ENCODE results near the gene MYH2. TPM values are rescaled to one million over a fixed set of nuclear protein-coding genes. Genes with fewer than 3 reads are reported as not detected.

Gene MYH2
- total RNA-seq, 5 donors from 2014 or later (not counting 1 experiment from before 2014, with no cell fraction given): not detected

GRCh38 chr17:10499950-10500349 lies 49.5 kb downstream of the MYH2 start:
- H3K9me3 ChIP-seq: no peaks in the 10 kb centered on the region
- Mint-ChIP-seq H3K27me3 (peaks cover 0 to 15% of the 10 kb centered on the region in 2 donors), H3K4me1 (no peaks in the 10 kb centered on the region), H3K9me3 (no peaks in the 10 kb centered on the region), H3K27ac (no peak overlapping the region), H3K36me3 (no peaks in the 10 kb centered on the region), H3K4me3 (no peak overlapping the region)
- CTCF ChIA-PET: no interaction called here
- no peak overlapping the region for H3K27ac ChIP-seq (ENCODE audit: low read length)
- no CpG with 5 or more reads among the region's 3 CpGs for WGBS (ENCODE audit: insufficient coverage)
- H3K4me3 ChIP-seq (ENCODE audit: control insufficient read depth in 1 of 2, extremely low read depth in 1 of 2, low read length in 1 of 2): no peak overlapping the region
- ATAC-seq (replicated peaks in 1 of 4): no peak
- H3K4me1 ChIP-seq (ENCODE audit: control insufficient read depth in 1 of 2, extremely low read depth in 1 of 2, insufficient read depth in 2 of 2, low read length in 2 of 2): no peaks in the 10 kb centered on the region
- no peak for DNase-seq
- POLR2A ChIA-PET: no interaction called here
- H3K27me3 ChIP-seq (replicated peaks in 1 of 2; ENCODE audit: control insufficient read depth in 2 of 2, extremely low read depth in 1 of 2, insufficient read depth in 2 of 2, low read length in 1 of 2): no peaks in the 10 kb centered on the region
- H3K36me3 ChIP-seq (ENCODE audit: control insufficient read depth in 2 of 2, extremely low read depth in 1 of 2, insufficient read depth in 1 of 2, low read length in 1 of 2): no peaks in the 10 kb centered on the region

DNA sequence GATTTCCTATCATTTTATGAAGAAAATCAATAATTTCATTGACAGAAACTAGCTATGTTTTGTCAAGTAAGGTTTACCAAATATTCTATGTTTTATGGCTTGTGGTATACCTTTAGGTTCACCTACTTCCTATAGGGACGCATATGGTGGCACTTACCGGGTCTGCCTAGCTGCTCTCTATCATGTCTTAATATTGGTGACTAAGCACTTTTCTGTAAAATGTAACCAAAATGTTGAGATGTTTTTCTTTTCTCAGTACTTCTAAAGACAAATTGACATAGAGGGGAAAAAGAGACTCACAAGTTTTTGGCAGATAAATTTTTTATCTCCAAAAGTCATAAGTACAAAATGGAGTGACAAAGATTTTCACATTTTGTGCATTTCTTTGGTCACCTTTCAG lies 57.5 kb downstream of the MYH2 start:
- POLR2A ChIA-PET: no interaction called here
- DNase-seq: no peak
- Mint-ChIP-seq H3K9me3 (peaks cover 22 to 32% (median 30%) of the 10 kb centered on the region in 3 donors), H3K36me3 (no peaks in the 10 kb centered on the region), H3K27ac (no peak overlapping the region), H3K4me1 (no peaks in the 10 kb centered on the region), H3K4me3 (no peak overlapping the region), H3K27me3 (peaks cover 6 to 7% of the 10 kb centered on the region in 2 donors)
- Histone ChIP-seq H3K27me3 (replicated peaks in 1 of 2; ENCODE audit: control insufficient read depth in 2 of 2, extremely low read depth in 1 of 2, insufficient read depth in 2 of 2, low read length in 1 of 2) (no peaks in the 10 kb centered on the region), H3K4me1 (ENCODE audit: control insufficient read depth in 1 of 2, extremely low read depth in 1 of 2, insufficient read depth in 2 of 2, low read length in 2 of 2) (no peaks in the 10 kb centered on the region), H3K27ac (ENCODE audit: low read length) (no peak overlapping the region), H3K9me3 (no peaks in the 10 kb centered on the region), H3K4me3 (ENCODE audit: control insufficient read depth in 1 of 2, extremely low read depth in 1 of 2, low read length in 1 of 2) (no peak overlapping the region), H3K36me3 (ENCODE audit: control insufficient read depth in 2 of 2, extremely low read depth in 1 of 2, insufficient read depth in 1 of 2, low read length in 1 of 2) (no peaks in the 10 kb centered on the region)
- no CpG with 5 or more reads among the region's 2 CpGs for WGBS (ENCODE audit: insufficient coverage)
- no peak for ATAC-seq (replicated peaks in 1 of 4)
- CTCF ChIA-PET: no interaction called here

DNA sequence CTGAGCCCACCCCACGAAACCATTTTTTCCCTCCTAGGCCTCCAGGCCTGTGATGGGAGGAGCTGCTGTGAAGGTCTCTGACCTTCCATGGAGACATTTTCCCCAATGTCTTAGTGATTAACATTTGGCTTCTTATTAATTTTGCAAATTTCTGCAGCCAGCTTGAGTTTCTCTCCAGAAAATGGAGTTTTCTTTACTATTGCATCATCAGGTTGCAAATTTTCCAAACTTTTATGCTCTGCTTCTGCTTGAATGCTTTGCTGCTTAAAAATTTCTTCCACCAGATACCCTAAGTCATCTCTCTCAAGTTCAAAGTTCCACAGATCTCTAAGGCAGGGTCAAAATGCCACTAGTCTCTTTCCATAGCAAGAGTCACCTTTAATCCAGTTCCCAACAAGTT lies 67.2 kb downstream of the MYH2 start:
- Mint-ChIP-seq H3K4me3 (no peak overlapping the region), H3K36me3 (no peaks in the 10 kb centered on the region), H3K27me3 (no peaks in the 10 kb centered on the region), H3K27ac (no peak overlapping the region), H3K9me3 (peaks cover 10 to 34% (median 29%) of the 10 kb centered on the region in 3 donors), H3K4me1 (no peaks in the 10 kb centered on the region)
- ChIA-PET POLR2A (no interaction called here), CTCF (no interaction called here)
- Histone ChIP-seq H3K4me1 (ENCODE audit: control insufficient read depth in 1 of 2, extremely low read depth in 1 of 2, insufficient read depth in 2 of 2, low read length in 2 of 2) (no peaks in the 10 kb centered on the region), H3K4me3 (ENCODE audit: control insufficient read depth in 1 of 2, extremely low read depth in 1 of 2, low read length in 1 of 2) (no peak overlapping the region), H3K36me3 (ENCODE audit: control insufficient read depth in 2 of 2, extremely low read depth in 1 of 2, insufficient read depth in 1 of 2, low read length in 1 of 2) (no peaks in the 10 kb centered on the region), H3K9me3 (no peaks in the 10 kb centered on the region), H3K27me3 (replicated peaks in 1 of 2; ENCODE audit: control insufficient read depth in 2 of 2, extremely low read depth in 1 of 2, insufficient read depth in 2 of 2, low read length in 1 of 2) (peaks cover 0 to 4% of the 10 kb centered on the region in 2 experiments), H3K27ac (ENCODE audit: low read length) (no peak overlapping the region)
- no peak for ATAC-seq (replicated peaks in 1 of 4)
- no CpG with 5 or more reads among the region's 1 CpG for WGBS (ENCODE audit: insufficient coverage)
- DNase-seq: no peak

DNA sequence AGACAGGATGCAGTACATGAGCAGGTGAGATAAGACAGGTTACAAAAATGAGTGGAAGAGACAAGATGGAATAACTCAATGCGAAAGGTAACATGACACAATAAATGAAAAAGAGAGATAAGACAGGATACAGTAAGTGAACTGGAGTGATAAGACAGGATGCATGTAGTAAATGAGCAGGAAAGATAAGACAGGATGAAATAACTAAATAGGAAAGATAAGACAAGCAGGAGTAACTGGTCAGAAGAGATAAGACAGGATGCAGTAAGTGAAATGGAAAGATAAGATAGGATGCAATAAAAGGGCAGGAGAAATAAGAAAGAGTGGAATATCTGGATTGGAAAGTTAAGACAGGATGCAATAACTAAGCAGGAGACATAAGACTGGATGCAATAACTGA lies 71.8 kb downstream of the MYH2 start:
- ChIA-PET POLR2A (no interaction called here), CTCF (no interaction called here)
- Histone ChIP-seq H3K36me3 (ENCODE audit: control insufficient read depth in 2 of 2, extremely low read depth in 1 of 2, insufficient read depth in 1 of 2, low read length in 1 of 2) (no peaks in the 10 kb centered on the region), H3K27ac (ENCODE audit: low read length) (no peak overlapping the region), H3K27me3 (replicated peaks in 1 of 2; ENCODE audit: control insufficient read depth in 2 of 2, extremely low read depth in 1 of 2, insufficient read depth in 2 of 2, low read length in 1 of 2) (peaks cover 0 to 4% of the 10 kb centered on the region in 2 experiments), H3K9me3 (no peaks in the 10 kb centered on the region), H3K4me3 (ENCODE audit: control insufficient read depth in 1 of 2, extremely low read depth in 1 of 2, low read length in 1 of 2) (no peak overlapping the region), H3K4me1 (ENCODE audit: control insufficient read depth in 1 of 2, extremely low read depth in 1 of 2, insufficient read depth in 2 of 2, low read length in 2 of 2) (no peaks in the 10 kb centered on the region)
- Mint-ChIP-seq H3K27me3 (no peaks in the 10 kb centered on the region), H3K4me1 (no peaks in the 10 kb centered on the region), H3K27ac (no peak overlapping the region), H3K9me3 (peaks cover 4 to 7% (median 4%) of the 10 kb centered on the region in 3 donors), H3K36me3 (no peaks in the 10 kb centered on the region), H3K4me3 (no peak overlapping the region)
- ATAC-seq (replicated peaks in 1 of 4) (no peak), DNase-seq (no peak)
- WGBS (ENCODE audit: insufficient coverage): 57% methylated on average over 1 of the region's 1 CpG

GRCh38 chr17:10474536-10474935 lies 74.9 kb downstream of the MYH2 start:
- no peak overlapping the region for H3K27ac Mint-ChIP-seq
- no peak overlapping the region for H3K4me3 Mint-ChIP-seq
- H3K4me1 Mint-ChIP-seq: no peaks in the 10 kb centered on the region
- H3K4me1 ChIP-seq (ENCODE audit: control insufficient read depth in 1 of 2, extremely low read depth in 1 of 2, insufficient read depth in 2 of 2, low read length in 2 of 2): no peaks in the 10 kb centered on the region
- no peaks in the 10 kb centered on the region for H3K36me3 ChIP-seq (ENCODE audit: control insufficient read depth in 2 of 2, extremely low read depth in 1 of 2, insufficient read depth in 1 of 2, low read length in 1 of 2)
- peaks cover 0 to 3% of the 10 kb centered on the region in 2 donors for H3K27me3 Mint-ChIP-seq
- H3K9me3 ChIP-seq: no peaks in the 10 kb centered on the region
- POLR2A ChIA-PET: no interaction called here
- no peaks in the 10 kb centered on the region for H3K27me3 ChIP-seq (replicated peaks in 1 of 2; ENCODE audit: control insufficient read depth in 2 of 2, extremely low read depth in 1 of 2, insufficient read depth in 2 of 2, low read length in 1 of 2)
- no peaks in the 10 kb centered on the region for H3K9me3 Mint-ChIP-seq
- H3K36me3 Mint-ChIP-seq: no peaks in the 10 kb centered on the region
- WGBS (ENCODE audit: insufficient coverage): no CpG with 5 or more reads among the region's 4 CpGs
- ATAC-seq (replicated peaks in 1 of 4) (no peak), DNase-seq (no peak)
- CTCF ChIA-PET: no interaction called here
- H3K4me3 ChIP-seq (ENCODE audit: control insufficient read depth in 1 of 2, extremely low read depth in 1 of 2, low read length in 1 of 2): no peak overlapping the region
- no peak overlapping the region for H3K27ac ChIP-seq (ENCODE audit: low read length)

DNA sequence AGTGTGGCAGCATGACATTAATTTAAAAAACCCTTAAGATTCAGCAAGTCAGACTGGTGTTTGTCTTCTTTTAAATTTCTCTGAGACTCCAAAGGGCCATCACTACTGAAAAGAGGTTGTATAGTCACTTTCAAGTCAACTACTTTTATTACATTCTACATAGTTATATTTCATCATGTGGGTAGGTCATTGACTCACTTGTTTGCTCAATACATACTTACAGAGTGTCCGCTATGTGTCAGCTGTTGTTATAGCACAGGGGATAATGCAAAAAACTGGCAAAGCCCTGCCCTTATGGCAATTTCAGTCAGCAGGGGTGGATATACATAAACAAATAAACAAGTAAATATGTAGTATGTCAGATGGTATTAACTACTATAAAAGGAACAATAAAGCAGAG lies 77.6 kb downstream of the MYH2 start:
- no peak overlapping the region for H3K4me3 ChIP-seq (ENCODE audit: control insufficient read depth in 1 of 2, extremely low read depth in 1 of 2, low read length in 1 of 2)
- H3K27ac Mint-ChIP-seq: no peak overlapping the region
- no peaks in the 10 kb centered on the region for H3K36me3 Mint-ChIP-seq
- H3K36me3 ChIP-seq (ENCODE audit: control insufficient read depth in 2 of 2, extremely low read depth in 1 of 2, insufficient read depth in 1 of 2, low read length in 1 of 2): no peaks in the 10 kb centered on the region
- CTCF ChIA-PET: no interaction called here
- H3K9me3 ChIP-seq: no peaks in the 10 kb centered on the region
- POLR2A ChIA-PET: no interaction called here
- WGBS (ENCODE audit: insufficient coverage): no CpG with 5 or more reads among the region's 1 CpG
- peaks cover 0 to 3% of the 10 kb centered on the region in 2 donors for H3K27me3 Mint-ChIP-seq
- H3K4me1 ChIP-seq (ENCODE audit: control insufficient read depth in 1 of 2, extremely low read depth in 1 of 2, insufficient read depth in 2 of 2, low read length in 2 of 2): no peaks in the 10 kb centered on the region
- ATAC-seq (replicated peaks in 1 of 4) (no peak), DNase-seq (no peak)
- H3K4me1 Mint-ChIP-seq: no peaks in the 10 kb centered on the region
- H3K27me3 ChIP-seq (replicated peaks in 1 of 2; ENCODE audit: control insufficient read depth in 2 of 2, extremely low read depth in 1 of 2, insufficient read depth in 2 of 2, low read length in 1 of 2): no peaks in the 10 kb centered on the region
- H3K9me3 Mint-ChIP-seq: no peaks in the 10 kb centered on the region
- H3K4me3 Mint-ChIP-seq: no peak overlapping the region
- no peak overlapping the region for H3K27ac ChIP-seq (ENCODE audit: low read length)
